Transverse colon (tissue), 4 donors: ENCODE data around the gene SMYD3. TPM values are rescaled to one million over a fixed set of nuclear protein-coding genes. Genes with fewer than 3 reads are reported as not detected.
"Not testable (repeated sequence)": the region's sequence is repeated elsewhere in the genome, so short reads cannot be mapped to it uniquely, and the experiment has no call there.

Experiments used
- DNase-seq: peaks from one replicate; pipeline ENCODE4 v3.0.0-alpha.2; 2019
- H3K27ac ChIP-seq, 4 donors: fragments of 200-600 bp; sonication (generic); 2 replicates each; pipeline ENCODE4 v1.5.1; 2016 to 2018; ENCODE audit warnings: inconsistent platforms in 4 of 4
- H3K27me3 ChIP-seq: fragments of 200-600 bp; sonication (generic); 2 replicates; pipeline ENCODE4 v1.5.1; 2017; ENCODE audit warnings: inconsistent platforms
- H3K36me3 ChIP-seq, 4 donors: fragments of 200-600 bp; sonication (generic); 2 replicates each; pipeline ENCODE4 v1.5.1; 2017 to 2019; ENCODE audit warnings: inconsistent platforms in 4 of 4
- H3K4me1 ChIP-seq, 4 donors: fragments of 200-600 bp; sonication (generic); 2 replicates each; pipeline ENCODE4 v1.5.1; 2017 to 2020; ENCODE audit warnings: inconsistent platforms in 4 of 4
- H3K4me3 ChIP-seq, 4 donors: fragments of 200-600 bp; sonication (generic); 1 replicate in 1 of 4; 2 replicates in 3 of 4; pipeline versions ENCODE4 v1.5.1 to v1.6.1; 2017 to 2019; ENCODE audit warnings: inconsistent platforms in 4 of 4
- H3K9me3 ChIP-seq, 2 donors: fragments of 200-600 bp; sonication (generic); 2 replicates each; pipeline ENCODE4 v1.5.1; 2017 to 2019; ENCODE audit warnings: inconsistent platforms in 2 of 2
- EP300 ChIP-seq: sonication (generic); formaldehyde crosslinking; IDR thresholded peaks from one replicate; pipeline ENCODE4 v1.6.1; 2017; ENCODE audit warnings: antibody characterized with exemption, low read depth
- POLR2A ChIP-seq: fragments of 450-650 bp; IDR thresholded peaks from one replicate; pipeline ENCODE4 v1.6.1; 2016; ENCODE audit warnings: antibody characterized with exemption, mild to moderate bottlenecking, moderate library complexity
- POLR2AphosphoS5 ChIP-seq, 3 donors: sonication (generic); formaldehyde crosslinking; IDR thresholded peaks; one replicate each; pipeline ENCODE4 v1.6.1; 2016; ENCODE audit warnings: antibody characterized with exemption in 3 of 3
- WGBS, 2 donors: methylation state at CpG; one replicate each; pipeline ENCODE4 v1.1.5; 2018; ENCODE audit warnings: low coverage in 1 of 2; 5-methylcytosine and 5-hydroxymethylcytosine counted together
- in situ Hi-C, 4 donors: fragments of 200-750 bp; cut with MboI; loops; one replicate each; pipeline versions ENCODE4 v1.15.0 to v1.15.1; 2017; ENCODE audit warnings: low sequenced_read_pairs in 3 of 4, low pct_ligation_motif_present in 1 of 4, low pct_unique_long_range_greater_than_20kb in 1 of 4
- intact Hi-C: fragments of 100-400 bp; cut with DNase I; formaldehyde crosslinking; loops from one replicate; pipeline ENCODE4 v1.15.1; 2023; ENCODE audit warnings: low total_unique reads
- total RNA-seq, 4 donors: library from RNA; depleted of rRNA; stranded (reverse); fragments of >200 nt; gene quantifications; one replicate each; pipeline ENCODE4 v1.1.0, GENCODE V29; 2016
- TF ChIP-seq, protein P1 (sequence below), 5 experiments: fragments of 200-600 bp in 3 of 5; fragments of 450-650 bp in 2 of 5; sonication (generic) in 3 of 5; IDR thresholded peaks; 1 replicate in 2 of 5; 2 replicates in 3 of 5; pipeline ENCODE4 v1.5.1; 2016 to 2017; ENCODE audit warnings: antibody characterized with exemption in 5 of 5, inconsistent platforms in 3 of 5, mild to moderate bottlenecking in 2 of 5, moderate library complexity in 1 of 5

The SMYD3 gene
- total RNA-seq, 4 donors from 2014 or later = 10.5 to 31.3 (median 25.8) TPM

- intact Hi-C loops = no loop called here
- H3K4me1 ChIP-seq = no peaks in the 10 kb centered on the region
- WGBS, 2 donors = 76 to 100% methylated on average over 4 of the region's 4 CpGs
Measured at GRCh38 chr1:246329900-246330299, 177.2 kb downstream of the SMYD3 start.

GRCh38 chr1:246329292-246329691 lies 177.8 kb downstream of the SMYD3 start:
- H3K36me3 ChIP-seq, H3K27ac ChIP-seq, intact Hi-C loops, H3K27me3 ChIP-seq, H3K4me1 ChIP-seq, H3K9me3 ChIP-seq, H3K4me3 ChIP-seq, DNase-seq, in situ Hi-C loops: not testable (repeated sequence)
- 80% methylated on average over 1 of the region's 1 CpG; no CpG with 5 or more reads in 1 of the 2 donors for WGBS, 2 donors

More at GRCh38 chr1:246329900-246330299, 177.2 kb downstream of the SMYD3 start:
- DNase-seq = no peak
- H3K27me3 ChIP-seq = no peaks in the 10 kb centered on the region
- in situ Hi-C loops = no loop called here
- H3K27ac ChIP-seq = no peak overlapping the region
- no peak overlapping the region for H3K4me3 ChIP-seq
- H3K36me3 ChIP-seq = peaks cover 0 to 5% (median 0%) of the 10 kb centered on the region in 4 donors
- no peak for TF ChIP-seq POLR2A
- no peak for TF ChIP-seq EP300
- TF ChIP-seq, protein P1, sequence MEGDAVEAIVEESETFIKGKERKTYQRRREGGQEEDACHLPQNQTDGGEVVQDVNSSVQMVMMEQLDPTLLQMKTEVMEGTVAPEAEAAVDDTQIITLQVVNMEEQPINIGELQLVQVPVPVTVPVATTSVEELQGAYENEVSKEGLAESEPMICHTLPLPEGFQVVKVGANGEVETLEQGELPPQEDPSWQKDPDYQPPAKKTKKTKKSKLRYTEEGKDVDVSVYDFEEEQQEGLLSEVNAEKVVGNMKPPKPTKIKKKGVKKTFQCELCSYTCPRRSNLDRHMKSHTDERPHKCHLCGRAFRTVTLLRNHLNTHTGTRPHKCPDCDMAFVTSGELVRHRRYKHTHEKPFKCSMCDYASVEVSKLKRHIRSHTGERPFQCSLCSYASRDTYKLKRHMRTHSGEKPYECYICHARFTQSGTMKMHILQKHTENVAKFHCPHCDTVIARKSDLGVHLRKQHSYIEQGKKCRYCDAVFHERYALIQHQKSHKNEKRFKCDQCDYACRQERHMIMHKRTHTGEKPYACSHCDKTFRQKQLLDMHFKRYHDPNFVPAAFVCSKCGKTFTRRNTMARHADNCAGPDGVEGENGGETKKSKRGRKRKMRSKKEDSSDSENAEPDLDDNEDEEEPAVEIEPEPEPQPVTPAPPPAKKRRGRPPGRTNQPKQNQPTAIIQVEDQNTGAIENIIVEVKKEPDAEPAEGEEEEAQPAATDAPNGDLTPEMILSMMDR (IDR thresholded peaks at IDR 0.05) = no peak
- TF ChIP-seq POLR2AphosphoS5 (IDR thresholded peaks at IDR 0.05) = no peak
- H3K9me3 ChIP-seq = no peaks in the 10 kb centered on the region

- Histone ChIP-seq H3K4me3 (no peak overlapping the region), H3K4me1 (no peaks in the 10 kb centered on the region), H3K9me3 (no peaks in the 10 kb centered on the region), H3K27me3 (no peaks in the 10 kb centered on the region), H3K36me3 (no peaks in the 10 kb centered on the region), H3K27ac (no peak overlapping the region)
- no peak for DNase-seq
- 88 to 91% methylated on average over 2 to 5 of the region's 12 CpGs for WGBS, 2 donors
- in situ Hi-C loops (no loop called here), intact Hi-C loops (no loop called here)
- no peak for TF ChIP-seq POLR2A
- TF ChIP-seq, protein P1 (IDR thresholded peaks at IDR 0.05) = no peak
Measured at GRCh38 chr1:246324711-246325110, 182.4 kb downstream of the SMYD3 start.

DNA sequence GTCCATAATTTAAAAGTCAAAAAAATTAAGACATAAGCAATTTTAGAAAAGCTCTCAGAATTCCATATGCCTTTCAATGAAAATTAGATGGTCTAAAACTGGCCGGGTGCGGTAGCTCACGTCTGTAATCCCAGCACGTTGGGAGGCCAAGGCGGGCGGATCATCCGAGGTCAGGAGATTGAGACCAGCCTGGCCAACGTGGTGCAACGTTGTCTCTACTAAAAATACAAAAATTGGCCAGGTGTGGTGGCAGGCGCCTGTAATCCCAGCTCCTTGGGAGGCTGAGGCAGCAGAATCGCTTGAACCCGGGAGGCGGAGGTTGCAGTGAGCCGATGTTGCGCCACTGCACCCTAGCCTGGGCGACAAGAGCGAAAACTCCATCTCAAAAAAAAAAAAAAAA lies 183.0 kb downstream of the SMYD3 start:
- H3K4me1 ChIP-seq, in situ Hi-C loops, H3K27me3 ChIP-seq, H3K4me3 ChIP-seq, H3K36me3 ChIP-seq, DNase-seq, H3K9me3 ChIP-seq, H3K27ac ChIP-seq, intact Hi-C loops: not testable (repeated sequence)
- 95 to 100% methylated on average over 6 to 17 of the region's 17 CpGs for WGBS, 2 donors

GRCh38 chr1:246320286-246320685 lies 186.8 kb downstream of the SMYD3 start:
- TF ChIP-seq POLR2A (no peak), POLR2AphosphoS5 (IDR thresholded peaks at IDR 0.05) (no peak), EP300 (no peak)
- TF ChIP-seq, protein P1 (IDR thresholded peaks at IDR 0.05) = no peak

More at GRCh38 chr1:246320286-246320685, 186.8 kb downstream of the SMYD3 start:
- H3K27ac ChIP-seq = no peak overlapping the region
- H3K4me3 ChIP-seq = no peak overlapping the region
- H3K27me3 ChIP-seq = no peaks in the 10 kb centered on the region
- H3K9me3 ChIP-seq = no peaks in the 10 kb centered on the region
- H3K4me1 ChIP-seq = no peaks in the 10 kb centered on the region
- intact Hi-C loops = no loop called here
- in situ Hi-C loops = no loop called here
- DNase-seq = no peak
- no peaks in the 10 kb centered on the region for H3K36me3 ChIP-seq
- WGBS, 2 donors = 79 to 81% methylated on average over 3 to 4 of the region's 4 CpGs
